ENCODE data around the gene SNX14.

The SNX14 gene

DNA sequence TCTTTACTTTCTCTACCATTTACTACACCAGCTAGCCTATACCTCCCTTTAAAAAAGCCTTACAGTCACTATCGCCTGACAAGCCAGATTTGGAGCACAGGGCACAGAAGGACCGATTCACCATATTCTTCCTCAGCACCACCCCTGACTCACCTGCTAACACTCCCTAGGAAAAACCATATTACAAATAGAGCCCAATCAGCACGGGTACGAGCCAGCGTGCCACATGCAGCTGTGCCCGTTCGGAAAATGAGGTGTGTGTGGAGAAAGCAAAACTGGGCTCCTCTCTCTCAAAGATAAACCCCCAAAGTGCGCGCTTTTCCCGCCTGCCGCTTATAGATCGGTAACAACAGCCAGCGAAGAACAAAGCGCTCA, 47.9 kb upstream of the SNX14 start:
- ATAC-seq: no peak
- TF ChIP-seq ARNTL (CRISPR knock-in tag; IDR thresholded peaks at IDR 0.05; ENCODE audit: borderline replicate concordance, low read depth) (no peak), OSR1 (CRISPR knock-in tag; IDR thresholded peaks at IDR 0.05) (no peak), ZFP3 (CRISPR knock-in tag; IDR thresholded peaks at IDR 0.05) (no peak)
- TF ChIP-seq, protein P1, sequence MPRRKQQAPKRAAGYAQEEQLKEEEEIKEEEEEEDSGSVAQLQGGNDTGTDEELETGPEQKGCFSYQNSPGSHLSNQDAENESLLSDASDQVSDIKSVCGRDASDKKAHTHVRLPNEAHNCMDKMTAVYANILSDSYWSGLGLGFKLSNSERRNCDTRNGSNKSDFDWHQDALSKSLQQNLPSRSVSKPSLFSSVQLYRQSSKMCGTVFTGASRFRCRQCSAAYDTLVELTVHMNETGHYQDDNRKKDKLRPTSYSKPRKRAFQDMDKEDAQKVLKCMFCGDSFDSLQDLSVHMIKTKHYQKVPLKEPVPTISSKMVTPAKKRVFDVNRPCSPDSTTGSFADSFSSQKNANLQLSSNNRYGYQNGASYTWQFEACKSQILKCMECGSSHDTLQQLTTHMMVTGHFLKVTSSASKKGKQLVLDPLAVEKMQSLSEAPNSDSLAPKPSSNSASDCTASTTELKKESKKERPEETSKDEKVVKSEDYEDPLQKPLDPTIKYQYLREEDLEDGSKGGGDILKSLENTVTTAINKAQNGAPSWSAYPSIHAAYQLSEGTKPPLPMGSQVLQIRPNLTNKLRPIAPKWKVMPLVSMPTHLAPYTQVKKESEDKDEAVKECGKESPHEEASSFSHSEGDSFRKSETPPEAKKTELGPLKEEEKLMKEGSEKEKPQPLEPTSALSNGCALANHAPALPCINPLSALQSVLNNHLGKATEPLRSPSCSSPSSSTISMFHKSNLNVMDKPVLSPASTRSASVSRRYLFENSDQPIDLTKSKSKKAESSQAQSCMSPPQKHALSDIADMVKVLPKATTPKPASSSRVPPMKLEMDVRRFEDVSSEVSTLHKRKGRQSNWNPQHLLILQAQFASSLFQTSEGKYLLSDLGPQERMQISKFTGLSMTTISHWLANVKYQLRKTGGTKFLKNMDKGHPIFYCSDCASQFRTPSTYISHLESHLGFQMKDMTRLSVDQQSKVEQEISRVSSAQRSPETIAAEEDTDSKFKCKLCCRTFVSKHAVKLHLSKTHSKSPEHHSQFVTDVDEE (CRISPR knock-in tag; IDR thresholded peaks at IDR 0.05): no peak
- TF ChIP-seq, protein P2, sequence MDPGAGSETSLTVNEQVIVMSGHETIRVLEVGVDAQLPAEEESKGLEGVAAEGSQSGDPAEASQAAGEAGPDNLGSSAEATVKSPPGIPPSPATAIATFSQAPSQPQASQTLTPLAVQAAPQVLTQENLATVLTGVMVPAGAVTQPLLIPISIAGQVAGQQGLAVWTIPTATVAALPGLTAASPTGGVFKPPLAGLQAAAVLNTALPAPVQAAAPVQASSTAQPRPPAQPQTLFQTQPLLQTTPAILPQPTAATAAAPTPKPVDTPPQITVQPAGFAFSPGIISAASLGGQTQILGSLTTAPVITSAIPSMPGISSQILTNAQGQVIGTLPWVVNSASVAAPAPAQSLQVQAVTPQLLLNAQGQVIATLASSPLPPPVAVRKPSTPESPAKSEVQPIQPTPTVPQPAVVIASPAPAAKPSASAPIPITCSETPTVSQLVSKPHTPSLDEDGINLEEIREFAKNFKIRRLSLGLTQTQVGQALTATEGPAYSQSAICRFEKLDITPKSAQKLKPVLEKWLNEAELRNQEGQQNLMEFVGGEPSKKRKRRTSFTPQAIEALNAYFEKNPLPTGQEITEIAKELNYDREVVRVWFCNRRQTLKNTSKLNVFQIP (CRISPR knock-in tag; IDR thresholded peaks at IDR 0.05; ENCODE audit: borderline replicate concordance, low read depth): no peak

DNA sequence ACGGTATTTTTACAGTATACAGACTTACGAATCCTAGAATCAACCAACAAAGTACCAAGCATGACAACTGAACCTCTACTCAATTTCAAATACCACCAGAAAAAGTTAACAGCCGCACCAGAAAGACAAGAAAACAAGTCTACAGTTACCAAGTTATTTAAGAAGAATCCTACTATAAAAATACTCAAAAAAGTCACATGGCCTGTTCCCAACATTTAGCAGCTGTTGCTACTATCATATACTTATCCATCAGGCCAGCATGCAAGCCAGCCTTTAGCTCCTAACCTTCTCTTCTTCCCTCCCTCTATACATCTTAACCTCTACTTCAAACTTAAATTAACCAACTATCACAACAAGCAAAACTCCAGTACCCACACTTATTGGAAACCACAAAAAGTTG, 47.2 kb upstream of the SNX14 start:
- ATAC-seq: no peak
- TF ChIP-seq ZFP30 (CRISPR knock-in tag; IDR thresholded peaks at IDR 0.05): no peak
- TF ChIP-seq GLIS3 (CRISPR knock-in tag; IDR thresholded peaks at IDR 0.05): no peak
- no peak for TF ChIP-seq ZC3H10 (CRISPR knock-in tag; IDR thresholded peaks at IDR 0.05)
- no peak for TF ChIP-seq RARB (CRISPR knock-in tag; IDR thresholded peaks at IDR 0.05)
- TF ChIP-seq BACH2 (CRISPR knock-in tag; IDR thresholded peaks at IDR 0.05; ENCODE audit: borderline replicate concordance): no peak
- no peak for TF ChIP-seq ARNTL (CRISPR knock-in tag; IDR thresholded peaks at IDR 0.05; ENCODE audit: borderline replicate concordance, low read depth)
- TF ChIP-seq CSDC2 (CRISPR knock-in tag; IDR thresholded peaks at IDR 0.05): no peak
- TF ChIP-seq, protein P1 (CRISPR knock-in tag; IDR thresholded peaks at IDR 0.05): no peak
- TF ChIP-seq, protein P2 (CRISPR knock-in tag; IDR thresholded peaks at IDR 0.05; ENCODE audit: borderline replicate concordance, low read depth): no peak
- no peak for TF ChIP-seq TCF4 (CRISPR knock-in tag; IDR thresholded peaks at IDR 0.05; ENCODE audit: borderline replicate concordance)
- no peak for TF ChIP-seq ZFP3 (CRISPR knock-in tag; IDR thresholded peaks at IDR 0.05)
- TF ChIP-seq, protein P3, sequence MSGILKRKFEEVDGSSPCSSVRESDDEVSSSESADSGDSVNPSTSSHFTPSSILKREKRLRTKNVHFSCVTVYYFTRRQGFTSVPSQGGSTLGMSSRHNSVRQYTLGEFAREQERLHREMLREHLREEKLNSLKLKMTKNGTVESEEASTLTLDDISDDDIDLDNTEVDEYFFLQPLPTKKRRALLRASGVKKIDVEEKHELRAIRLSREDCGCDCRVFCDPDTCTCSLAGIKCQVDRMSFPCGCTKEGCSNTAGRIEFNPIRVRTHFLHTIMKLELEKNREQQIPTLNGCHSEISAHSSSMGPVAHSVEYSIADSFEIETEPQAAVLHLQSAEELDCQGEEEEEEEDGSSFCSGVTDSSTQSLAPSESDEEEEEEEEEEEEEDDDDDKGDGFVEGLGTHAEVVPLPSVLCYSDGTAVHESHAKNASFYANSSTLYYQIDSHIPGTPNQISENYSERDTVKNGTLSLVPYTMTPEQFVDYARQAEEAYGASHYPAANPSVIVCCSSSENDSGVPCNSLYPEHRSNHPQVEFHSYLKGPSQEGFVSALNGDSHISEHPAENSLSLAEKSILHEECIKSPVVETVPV (CRISPR knock-in tag; IDR thresholded peaks at IDR 0.05): no peak

DNA sequence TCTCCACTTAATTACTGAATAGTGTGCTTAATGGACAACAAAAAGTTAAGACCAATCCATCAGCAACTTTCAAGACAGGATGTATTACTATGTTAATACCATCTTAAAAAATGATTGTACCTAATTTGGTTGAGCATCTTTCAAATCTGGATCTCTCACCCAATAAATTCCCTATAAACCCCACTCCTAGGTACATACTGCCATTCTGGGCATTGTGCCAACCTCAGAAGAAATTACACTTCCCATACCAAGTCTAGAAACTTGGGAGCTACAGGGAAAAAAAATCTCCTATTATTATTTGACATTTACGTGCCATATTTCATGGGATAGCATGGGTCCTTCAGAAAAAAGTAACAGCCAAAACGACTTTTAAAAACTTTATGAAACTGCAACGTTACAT, 43.9 kb upstream of the SNX14 start:
- TF ChIP-seq TOX (CRISPR knock-in tag; IDR thresholded peaks at IDR 0.05; ENCODE audit: borderline replicate concordance) (no peak), PPARA (CRISPR knock-in tag; IDR thresholded peaks at IDR 0.05; ENCODE audit: borderline replicate concordance) (no peak), SNAI2 (CRISPR knock-in tag; IDR thresholded peaks at IDR 0.05) (no peak), ZNF8 (CRISPR knock-in tag; IDR thresholded peaks at IDR 0.05) (no peak), ZFP3 (CRISPR knock-in tag; IDR thresholded peaks at IDR 0.05) (no peak), ZC3H10 (CRISPR knock-in tag; IDR thresholded peaks at IDR 0.05) (no peak), ZNF565 (CRISPR knock-in tag; conservative IDR thresholded peaks at IDR 0.05; ENCODE audit: low read depth) (no peak), ZFP30 (CRISPR knock-in tag; IDR thresholded peaks at IDR 0.05) (no peak), OSR1 (CRISPR knock-in tag; IDR thresholded peaks at IDR 0.05) (no peak), GLIS3 (CRISPR knock-in tag; IDR thresholded peaks at IDR 0.05) (no peak), CSDC2 (CRISPR knock-in tag; IDR thresholded peaks at IDR 0.05) (no peak)
- TF ChIP-seq, protein P2 (CRISPR knock-in tag; IDR thresholded peaks at IDR 0.05; ENCODE audit: borderline replicate concordance, low read depth): no peak
- TF ChIP-seq, protein P1 (CRISPR knock-in tag; IDR thresholded peaks at IDR 0.05): no peak
- no peak for ATAC-seq
